HepG2 (cell line): ENCODE measurements around the gene PAFAH1B2. TPM values are rescaled to one million over a fixed set of nuclear protein-coding genes. Genes with fewer than 3 reads are reported as not detected.

Experiments
- GFI1 ChIP-seq: sonication (generic); formaldehyde crosslinking; IDR thresholded peaks from 2 replicates; pipeline ENCODE4 v1.5.0; 2020; ENCODE audit warnings: missing genetic modification reagents, mild to moderate bottlenecking, borderline replicate concordance
- GMEB1 ChIP-seq: sonication (generic); formaldehyde crosslinking; IDR thresholded peaks from 2 replicates; pipeline ENCODE4 v1.5.1; 2020; ENCODE audit warnings: missing genetic modification reagents, mild to moderate bottlenecking, borderline replicate concordance
- HIVEP1 ChIP-seq: sonication (generic); formaldehyde crosslinking; IDR thresholded peaks from 2 replicates; pipeline ENCODE4 v1.4.0; 2020; ENCODE audit warnings: mild to moderate bottlenecking, missing genetic modification reagents
- MYC ChIP-seq: sonication (generic); formaldehyde crosslinking; IDR thresholded peaks from 2 replicates; pipeline ENCODE4 v1.9.0; 2021; ENCODE audit warnings: missing genetic modification reagents, borderline replicate concordance
- NFE2L1 ChIP-seq: sonication (generic); formaldehyde crosslinking; IDR thresholded peaks from 2 replicates; pipeline ENCODE4 v1.4.0; 2020; ENCODE audit warnings: missing genetic modification reagents, mild to moderate bottlenecking, borderline replicate concordance
- RFXAP ChIP-seq: sonication (generic); formaldehyde crosslinking; IDR thresholded peaks from 2 replicates; pipeline ENCODE4 v1.4.0; 2020; ENCODE audit warnings: missing genetic modification reagents, borderline replicate concordance
- SP4 ChIP-seq: sonication (generic); formaldehyde crosslinking; IDR thresholded peaks from 2 replicates; pipeline ENCODE4 v1.8.1; 2023; ENCODE audit warnings: mild to moderate bottlenecking, missing genetic modification reagents
- TAF1 ChIP-seq: sonication (generic); formaldehyde crosslinking; IDR thresholded peaks from 2 replicates; pipeline ENCODE4 v1.4.0; 2020; ENCODE audit warnings: missing genetic modification reagents
- UBTF ChIP-seq: sonication (generic); formaldehyde crosslinking; IDR thresholded peaks from 2 replicates; pipeline ENCODE4 v1.4.0; 2020; ENCODE audit warnings: mild to moderate bottlenecking, missing genetic modification reagents
- YEATS4 ChIP-seq: sonication (generic); formaldehyde crosslinking; IDR thresholded peaks from 2 replicates; pipeline ENCODE4 v1.4.0; 2020; ENCODE audit warnings: missing genetic modification reagents, borderline replicate concordance
- ZNF263 ChIP-seq: sonication (generic); formaldehyde crosslinking; IDR thresholded peaks from 2 replicates; pipeline ENCODE4 v1.4.0; 2020; ENCODE audit warnings: missing genetic modification reagents
- ZNF337 ChIP-seq: sonication (generic); formaldehyde crosslinking; IDR thresholded peaks from 2 replicates; pipeline ENCODE4 v1.5.1; 2020; ENCODE audit warnings: missing genetic modification reagents, low read depth, mild to moderate bottlenecking, borderline replicate concordance
- ZNF33B ChIP-seq: sonication (generic); formaldehyde crosslinking; IDR thresholded peaks from 2 replicates; pipeline ENCODE4 v1.5.1; 2020; ENCODE audit warnings: mild to moderate bottlenecking, missing genetic modification reagents
- ZNF513 ChIP-seq: sonication (generic); formaldehyde crosslinking; conservative IDR thresholded peaks from 2 replicates; pipeline ENCODE4 v1.5.0; 2020; ENCODE audit warnings: missing genetic modification reagents
- ZNF557 ChIP-seq: sonication (generic); formaldehyde crosslinking; IDR thresholded peaks from 2 replicates; pipeline ENCODE4 v1.4.0; 2020; ENCODE audit warnings: missing genetic modification reagents
- ZNF570 ChIP-seq: sonication (generic); formaldehyde crosslinking; IDR thresholded peaks from 2 replicates; pipeline ENCODE4 v1.4.0; 2020; ENCODE audit warnings: mild to moderate bottlenecking, missing genetic modification reagents, borderline replicate concordance
- ZNF580 ChIP-seq: IDR thresholded peaks from 2 replicates; pipeline ENCODE4 v1.6.1; 2016; ENCODE audit warnings: low read depth, borderline replicate concordance
- ZNF691 ChIP-seq: sonication (generic); formaldehyde crosslinking; IDR thresholded peaks from 2 replicates; pipeline ENCODE4 v1.4.0; 2020; ENCODE audit warnings: missing genetic modification reagents, low read depth, mild to moderate bottlenecking, borderline replicate concordance
- ZSCAN21 ChIP-seq: sonication (generic); formaldehyde crosslinking; IDR thresholded peaks from 2 replicates; pipeline ENCODE4 v1.8.0; 2022; ENCODE audit warnings: mild to moderate bottlenecking, missing genetic modification reagents, moderate library complexity, borderline replicate concordance
- polyA plus RNA-seq, 8 experiments: library from polyadenylated mRNA; depleted of rRNA in 3 of 8; stranded (reverse) in 7 of 8; unstranded in 1 of 8; fragments of >200 nt; fragmentation: Illumina TruSeq in 4 of 8; extraction: Trizol in 4 of 8; gene quantifications; 2 replicates each; pipeline versions ENCODE4 v1.2.1 to v1.2.3, GENCODE V29; 2011 to 2016; ENCODE audit warnings: low read depth in 4 of 8, missing spikeins in 1 of 8, mixed read lengths in 1 of 8; ENCODE audit not compliant: insufficient read depth in 1 of 8
- total RNA-seq, 5 experiments: library from RNA; depleted of rRNA; stranded (reverse); fragments of >200 nt; fragmentation: Illumina TruSeq; extraction: Trizol; gene quantifications; 2 replicates each; pipeline ENCODE4 v1.2.3, GENCODE V29; 2016; ENCODE audit warnings: low read depth in 1 of 5

Gene PAFAH1B2
- total and polyA plus RNA-seq, 2 of the 13 experiments (the other 11 are each of a cell fraction or from before 2014, with no cell fraction given): 28.8 to 104 TPM

- TF ChIP-seq ZNF580 (CRISPR knock-in tag): 0 out of 2 replicates have a peak, but pooled peaks have one; percentile 60
- 0 out of 2 replicates have a peak, but pooled peaks have one; percentile 22 for TF ChIP-seq ZNF557 (CRISPR knock-in tag)
- 0 out of 2 replicates have a peak, but pooled peaks have one; percentile 27 for TF ChIP-seq TAF1 (CRISPR knock-in tag)
- TF ChIP-seq ZNF33B (CRISPR knock-in tag): no peak; the same call in 1 of the 2 replicates
- TF ChIP-seq MYC (CRISPR knock-in tag): 0 out of 2 replicates have a peak, but pooled peaks have one; percentile 11
- TF ChIP-seq GMEB1 (CRISPR knock-in tag): no peak
- no peak for TF ChIP-seq SP4 (CRISPR knock-in tag)
- TF ChIP-seq ZNF570 (CRISPR knock-in tag): no peak
- peak; percentile 36; the same call in 1 of the 2 replicates for TF ChIP-seq YEATS4
- peak; percentile 27; the same call in 1 of the 2 replicates for TF ChIP-seq RFXAP (CRISPR knock-in tag)
- 0 out of 2 replicates have a peak, but pooled peaks have one; percentile 31 for TF ChIP-seq ZNF263 (CRISPR knock-in tag)
- 0 out of 2 replicates have a peak, but pooled peaks have one; percentile 71 for TF ChIP-seq ZNF337 (CRISPR knock-in tag)
- 0 out of 2 replicates have a peak, but pooled peaks have one; percentile 11 for TF ChIP-seq GFI1
- no peak for TF ChIP-seq ZNF691 (CRISPR knock-in tag)
- TF ChIP-seq HIVEP1: no peak
- TF ChIP-seq ZNF513 (CRISPR knock-in tag): no peak
- 0 out of 2 replicates have a peak, but pooled peaks have one; percentile 3 for TF ChIP-seq ZSCAN21 (CRISPR knock-in tag)
- peak; percentile 39; the same call in 1 of the 2 replicates for TF ChIP-seq NFE2L1 (CRISPR knock-in tag)
- peak; percentile 72 for TF ChIP-seq UBTF
Observed at GRCh38 chr11:117179048-117179999, 35.2 kb downstream of the PAFAH1B2 start (continued).
